GM21576 (cell line): Measurements from ENCODE around the gene PPP1R12C.
"Not testable (repeated sequence)": the region's sequence is repeated elsewhere in the genome, so short reads cannot be mapped to it uniquely, and the experiment has no call there.

Experiments used
- ATAC-seq: cut with Tn5 transposase; IDR thresholded peaks from one replicate; pipeline ENCODE4 v1.9.1; 2021; ENCODE audit warnings: mild to moderate bottlenecking, moderate library complexity; ENCODE audit not compliant: unreplicated experiment

Gene PPP1R12C

GRCh38 chr19:55076321-55076720 is 41.1 kb downstream of the PPP1R12C start:
- no peak for ATAC-seq

GRCh38 chr19:55075371-55075998 is 42.0 kb downstream of the PPP1R12C start, which contains the start of gene EPS8L1:
TSS of gene EPS8L1 (plus strand) at chr19:55075869. CDS start at chr19:55076445, 576 bp downstream.
- ATAC-seq, result no peak

DNA sequence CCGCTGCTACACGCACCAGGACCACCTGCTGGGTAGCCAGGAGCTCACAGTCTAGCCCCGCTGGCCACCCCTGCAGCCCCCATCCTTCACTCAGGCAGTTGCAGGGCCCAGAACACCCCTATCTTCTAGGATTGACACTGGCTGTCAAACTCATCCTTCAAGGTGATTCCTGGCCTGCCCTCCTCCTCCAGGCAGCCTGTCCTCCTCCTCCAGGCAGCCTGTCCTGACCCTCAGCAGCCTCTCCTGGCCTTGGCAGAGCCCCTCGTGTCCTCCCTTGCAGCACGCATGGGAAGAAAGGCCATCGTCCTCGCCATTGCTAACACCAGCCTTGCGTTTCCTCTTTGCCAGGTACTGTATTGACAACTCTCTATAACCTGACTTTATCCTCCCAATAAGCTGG is 45.5 kb downstream of the PPP1R12C start:
- ATAC-seq, result no peak

GRCh38 chr19:55071129-55071502 is 46.3 kb downstream of the PPP1R12C start:
- no peak for ATAC-seq

- ATAC-seq, result no peak
Observed at GRCh38 chr19:55070466-55071128, 46.8 kb downstream of the PPP1R12C start.

DNA sequence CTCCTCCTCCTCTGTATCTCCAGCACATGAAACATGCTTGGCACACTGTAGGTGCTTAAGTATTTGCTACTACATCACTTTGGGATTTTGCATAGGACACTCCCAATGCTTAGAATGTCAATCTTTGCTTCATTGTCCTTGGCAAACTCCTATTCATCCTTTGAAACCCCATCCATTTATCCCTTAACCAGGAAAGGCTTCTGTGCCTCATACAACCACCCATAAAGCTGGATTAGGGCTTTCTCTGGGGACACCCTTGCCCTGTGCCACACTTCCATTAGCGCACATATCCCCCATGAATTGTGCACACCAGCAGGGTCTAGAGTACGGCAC is 47.6 kb downstream of the PPP1R12C start:
- no peak for ATAC-seq

DNA sequence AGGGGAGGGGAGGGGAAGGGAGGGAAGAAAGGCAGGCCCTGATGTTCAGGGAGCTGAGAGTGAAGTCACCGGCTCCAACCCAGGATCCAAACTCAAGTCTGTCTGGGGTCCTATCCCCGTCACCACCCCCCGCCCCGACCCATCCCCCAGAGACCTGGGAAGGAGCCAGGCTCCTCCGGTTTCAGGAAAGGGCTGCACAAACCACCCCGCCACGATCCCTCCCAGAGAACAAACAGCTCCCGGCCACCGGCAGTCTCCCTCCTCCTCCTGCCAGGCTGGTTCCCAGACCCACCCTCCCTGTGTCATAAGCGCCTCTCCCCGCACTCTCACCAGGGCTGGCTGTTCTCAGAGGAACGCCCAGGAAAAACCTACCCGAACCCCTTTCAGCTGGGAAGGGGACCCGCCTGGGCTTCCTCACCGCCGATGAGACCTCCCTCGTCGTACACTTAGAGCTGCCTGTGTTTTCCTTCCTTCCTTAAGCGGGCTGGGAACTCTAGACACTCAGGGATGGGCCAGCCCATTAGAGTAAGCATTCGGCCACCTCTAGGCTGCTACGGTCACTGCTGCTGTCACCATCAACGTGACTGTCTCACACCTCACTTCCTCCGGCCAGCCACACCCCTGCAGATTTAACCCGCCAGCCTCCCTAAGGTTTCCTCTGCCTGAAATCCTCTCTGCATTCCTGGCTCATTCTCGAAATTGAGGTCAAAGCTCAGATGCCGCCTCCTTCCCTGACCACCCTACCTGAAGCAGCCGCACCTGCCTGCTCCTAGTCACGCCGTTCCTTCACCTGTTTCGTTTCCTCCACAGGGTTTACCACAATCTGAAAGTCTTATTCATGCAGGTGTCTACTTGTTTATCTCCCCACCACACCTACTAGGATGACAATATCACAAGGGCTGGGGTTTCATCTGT is 48.2 kb downstream of the PPP1R12C start:
- ATAC-seq, result no peak

DNA sequence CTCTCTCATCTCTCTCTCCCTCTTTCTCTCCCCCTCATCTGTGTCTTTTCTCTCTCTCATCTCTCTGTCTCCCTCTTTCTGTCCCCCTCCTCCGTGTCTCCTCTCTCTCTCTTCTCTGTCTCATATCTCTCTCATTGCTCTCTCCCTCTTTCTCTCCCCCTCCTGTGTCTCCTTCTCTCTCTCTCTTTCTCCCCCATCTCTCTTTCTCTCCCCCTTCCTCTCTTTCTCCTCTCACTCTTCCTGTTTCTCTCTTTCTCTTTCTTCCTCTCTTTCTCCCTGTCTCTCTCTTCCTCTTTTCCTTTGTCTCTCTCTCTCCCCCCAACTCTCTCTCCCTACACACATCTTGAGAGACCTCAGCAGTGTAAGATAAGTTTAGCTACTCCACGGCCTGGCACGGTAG is 49.6 kb downstream of the PPP1R12C start:
- ATAC-seq, result no peak

DNA sequence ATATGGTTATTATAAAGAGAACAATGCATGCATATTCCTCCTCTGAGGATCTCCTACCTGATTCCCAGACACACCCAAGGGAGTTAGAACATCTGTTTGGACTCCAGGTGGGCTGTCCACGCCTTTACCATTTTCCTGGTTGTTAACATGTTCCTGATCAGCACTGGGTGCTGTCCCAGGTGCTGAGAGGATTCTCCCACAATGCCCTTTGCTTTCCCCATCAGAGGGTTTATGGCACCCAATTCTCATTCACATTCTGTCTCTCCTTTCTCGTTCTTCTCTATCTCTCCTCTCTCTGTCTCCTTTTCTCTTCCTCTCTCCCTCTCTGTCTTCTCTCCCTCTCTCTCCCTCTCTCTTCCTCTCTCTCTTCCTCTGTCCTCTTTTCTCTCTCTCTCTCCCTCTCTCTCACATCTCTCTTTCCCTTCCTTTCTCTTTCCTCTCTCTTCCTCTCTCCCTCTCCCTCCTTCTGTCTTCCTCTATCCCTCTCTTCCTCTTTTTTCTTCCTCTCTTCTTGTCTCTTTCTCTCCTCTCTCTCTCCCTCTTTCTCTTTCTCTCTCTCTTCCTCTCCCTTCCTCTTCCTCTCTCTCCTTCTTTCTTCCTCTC is 51.2 kb downstream of the PPP1R12C start:
- ATAC-seq, result no peak

- not testable (repeated sequence) for ATAC-seq
Observed at GRCh38 chr19:55065516-55065915, 51.9 kb downstream of the PPP1R12C start.

DNA sequence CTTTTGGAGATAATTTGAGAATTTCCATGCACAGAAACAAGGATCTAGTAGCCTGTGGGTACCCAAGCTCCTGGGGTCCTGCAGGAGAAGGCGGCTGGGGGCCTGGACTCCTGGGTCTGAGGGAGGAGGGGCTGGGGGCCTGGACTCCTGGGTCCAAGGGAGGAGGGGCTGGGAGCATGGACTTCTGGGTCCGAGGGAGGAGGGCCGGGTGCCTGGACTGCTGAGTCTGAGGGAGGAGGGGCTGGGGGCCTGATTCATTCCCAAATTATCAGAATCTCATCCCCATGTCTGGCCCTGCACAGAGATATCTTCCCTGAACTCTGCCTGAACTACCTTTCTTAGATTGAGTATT is 54.0 kb downstream of the PPP1R12C start:
- ATAC-seq, result no peak

DNA sequence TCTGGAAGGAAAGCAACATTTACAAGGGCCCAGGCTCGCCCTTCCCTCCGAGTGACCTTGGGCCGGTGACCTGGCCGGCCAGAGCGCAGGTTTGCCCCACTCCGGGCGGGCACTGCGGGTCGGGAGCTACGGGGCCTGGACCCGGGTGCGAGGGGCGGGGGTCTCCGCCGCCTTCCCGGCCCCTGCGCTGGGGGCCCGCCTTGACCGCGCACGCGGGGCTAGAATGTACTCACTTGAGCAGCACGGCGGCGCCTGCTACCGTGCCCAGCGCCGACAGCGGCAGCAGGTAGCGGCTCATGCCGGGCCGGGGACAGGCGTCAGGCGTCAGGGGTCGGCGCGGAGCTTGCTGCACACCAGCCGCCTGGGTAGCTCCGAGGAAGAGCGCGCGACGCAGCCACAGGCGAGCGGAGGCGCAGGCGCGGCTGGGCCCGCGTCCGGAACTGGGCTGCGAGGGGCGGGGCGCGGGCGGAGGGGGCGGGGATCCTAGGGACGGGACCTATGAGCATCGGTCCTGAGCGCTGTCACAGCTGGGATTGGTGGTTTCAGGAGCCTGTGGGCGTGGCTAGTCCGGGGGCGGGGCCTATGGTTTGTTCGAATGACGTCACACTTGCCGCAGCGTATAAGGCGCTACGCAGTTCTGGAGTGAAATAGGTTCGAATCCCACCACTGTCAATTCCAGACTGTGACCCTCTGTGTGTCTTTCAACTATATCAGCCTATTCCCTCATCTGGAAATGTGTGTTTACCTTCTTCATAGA is 54.5 kb downstream of the PPP1R12C start, which contains the start of gene RDH13:
Gene RDH13, minus strand, starts transcription at position 414 of the 757 bp plus-strand sequence. Its CDS starts 116 bp downstream, at position 298.
- ATAC-seq, result peak; percentile 89

- ATAC-seq, result not testable (repeated sequence)
Observed at GRCh38 chr19:55060287-55060686, 57.1 kb downstream of the PPP1R12C start.

DNA sequence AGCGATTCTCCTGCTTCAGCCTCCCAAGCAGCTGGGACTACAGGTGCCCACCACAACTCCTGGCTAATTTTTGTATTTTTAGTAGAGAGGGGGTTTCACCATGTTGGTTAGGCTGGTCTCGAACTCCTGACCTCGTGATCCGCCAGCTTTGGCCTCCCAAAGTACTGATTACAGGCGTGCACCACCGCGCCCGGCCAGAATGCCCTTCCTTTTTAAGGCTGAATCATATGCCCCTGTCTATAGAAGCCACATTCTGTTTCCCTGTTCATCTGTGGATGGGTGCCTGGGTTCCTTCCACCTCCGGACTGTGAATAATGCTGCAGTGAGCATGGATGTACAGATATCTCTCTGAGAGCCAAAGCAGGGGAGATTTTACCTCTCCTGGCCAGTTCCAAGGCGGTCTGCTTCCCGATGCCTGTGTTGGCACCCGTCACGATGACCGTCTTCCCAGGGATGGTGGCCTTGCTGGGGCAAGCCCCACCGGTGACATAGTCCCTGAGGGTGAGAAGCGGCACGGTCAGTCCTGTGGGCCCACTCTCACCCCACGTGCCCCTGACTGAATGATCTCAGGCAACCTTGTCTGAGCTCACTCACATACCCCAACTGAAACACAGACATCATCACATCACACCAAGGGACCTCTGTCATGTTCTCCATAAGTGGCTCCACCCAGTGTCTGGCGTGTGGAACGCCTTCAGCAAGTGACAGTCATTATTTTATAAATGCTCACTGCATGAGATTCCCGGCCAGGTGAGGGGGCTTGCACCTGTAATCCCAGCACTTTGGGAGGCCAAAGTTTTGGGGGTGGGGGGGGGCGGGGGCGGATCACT is 58.4 kb downstream of the PPP1R12C start:
- no peak for ATAC-seq

DNA sequence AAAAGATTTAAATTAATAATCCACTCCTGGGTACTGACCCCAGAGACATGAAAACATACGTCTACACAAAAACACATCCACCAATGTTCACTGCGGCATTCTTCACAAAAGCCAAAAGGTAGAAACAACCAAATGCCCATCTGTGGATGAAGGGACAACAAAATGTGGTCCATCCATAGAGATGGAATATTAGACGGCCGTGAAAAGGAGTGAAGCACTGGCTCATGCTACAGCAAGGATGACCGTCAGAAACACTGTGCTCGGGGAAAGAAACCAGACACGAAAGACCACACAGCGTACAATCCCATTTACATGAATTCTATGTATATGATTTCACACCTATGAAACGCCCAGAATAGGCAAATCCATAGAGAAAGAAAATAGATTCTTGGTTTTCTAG is 60.6 kb downstream of the PPP1R12C start:
- ATAC-seq, result no peak

DNA sequence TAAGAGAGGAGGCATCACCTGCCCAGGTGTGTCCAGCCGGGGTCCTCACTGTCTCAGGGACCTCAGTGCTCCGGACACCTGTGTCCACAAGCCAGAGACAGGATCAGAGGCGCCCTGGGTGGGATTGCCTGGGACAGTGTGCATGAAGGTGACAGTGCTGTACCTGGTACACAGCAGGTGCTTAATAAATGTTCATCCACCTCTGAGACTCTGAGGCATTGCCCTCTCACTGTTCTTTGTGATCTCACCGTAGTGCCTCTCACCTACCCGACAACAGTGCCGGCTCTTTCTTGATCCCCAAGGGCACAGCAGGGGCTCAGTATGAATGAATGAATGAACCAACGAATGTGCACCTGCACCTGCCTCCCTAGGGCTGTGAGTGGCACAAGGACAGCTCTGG is 63.7 kb downstream of the PPP1R12C start:
- ATAC-seq, result no peak

DNA sequence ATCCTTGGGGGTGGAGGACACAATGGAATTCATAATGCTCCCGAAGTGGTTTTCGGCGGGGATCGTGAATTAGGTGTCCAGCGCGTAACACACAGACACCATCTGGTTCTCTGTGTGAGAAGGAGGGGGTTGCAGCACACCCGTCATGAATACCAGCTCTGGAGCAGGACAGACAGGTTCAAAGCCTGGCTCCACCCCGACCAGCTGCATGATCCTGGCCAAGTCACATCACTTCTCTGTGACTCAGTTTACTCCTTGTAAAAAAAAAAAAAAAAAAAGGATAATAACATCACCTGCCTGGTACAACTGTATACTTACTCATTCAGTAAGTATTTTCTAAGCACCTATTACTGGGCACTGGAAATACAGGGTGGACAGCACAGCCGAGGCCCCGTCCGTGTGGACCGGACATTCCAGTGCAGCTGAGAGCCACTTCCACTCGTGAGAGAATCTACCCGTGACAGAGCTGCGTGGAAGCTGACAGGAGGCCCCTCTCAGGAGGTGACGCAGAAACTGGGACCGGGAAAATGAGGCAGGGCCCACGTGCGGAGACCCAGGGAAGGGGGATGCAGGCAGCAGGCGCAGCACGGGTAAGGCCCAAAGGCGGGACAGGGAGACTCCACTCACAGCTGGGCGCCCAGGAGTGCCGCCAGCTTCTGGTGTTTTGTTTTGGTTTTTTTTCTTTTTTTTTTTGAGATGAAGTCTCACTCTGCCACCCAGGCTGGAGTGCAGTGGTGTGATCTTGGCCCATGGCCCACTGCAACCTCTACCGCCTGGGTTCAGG is 66.5 kb downstream of the PPP1R12C start:
- no peak for ATAC-seq

DNA sequence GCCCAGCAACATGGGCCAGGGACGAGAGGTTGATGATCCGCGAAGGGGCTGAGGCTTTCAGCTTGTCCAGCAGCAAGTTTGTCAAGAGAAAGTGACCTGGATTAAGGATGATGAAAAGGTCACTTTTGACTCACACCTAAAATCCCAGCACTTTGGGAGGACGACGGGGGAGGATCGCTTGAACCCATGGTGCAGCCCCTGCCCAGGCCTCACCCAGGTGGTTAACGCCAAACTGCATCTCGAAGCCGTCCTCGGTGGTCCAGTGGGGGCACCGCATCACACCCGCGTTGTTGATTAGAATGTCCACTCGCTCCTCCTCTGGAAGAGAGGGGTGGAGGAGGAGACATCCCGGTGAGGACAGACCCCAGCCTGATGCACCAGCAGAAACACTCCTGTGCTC is 69.0 kb downstream of the PPP1R12C start:
- ATAC-seq, result no peak

DNA sequence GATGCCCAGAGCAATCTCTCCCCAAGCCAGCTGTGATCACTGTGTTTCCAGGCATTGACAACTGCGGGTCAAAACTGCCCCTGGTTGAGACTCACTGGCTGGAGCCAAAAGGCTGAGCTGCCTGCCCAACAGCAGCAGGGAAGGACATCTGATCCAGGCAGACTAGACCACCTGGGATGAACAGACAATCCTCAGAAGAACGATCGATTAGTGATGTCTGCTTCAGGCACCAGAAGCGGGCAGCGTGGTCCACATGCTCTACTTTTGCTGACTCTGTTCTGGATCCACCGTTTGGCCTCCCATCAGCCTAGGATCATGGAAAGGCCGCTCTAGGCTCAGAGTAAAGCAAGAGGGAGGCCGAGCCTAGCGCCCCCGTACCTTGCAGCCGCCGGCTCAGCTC is 69.5 kb downstream of the PPP1R12C start:
- no peak for ATAC-seq
